ENCODE results near the gene TSPAN18. TPM values are rescaled to one million over a fixed set of nuclear protein-coding genes. Genes with fewer than 3 reads are reported as not detected.
A peak's percentile ranks its signal among the peaks of the same experiment; 100 is the strongest.

The TSPAN18 gene
- total and polyA plus RNA-seq, 11 donors: 40.0 to 151 (median 74.9) TPM

DNA sequence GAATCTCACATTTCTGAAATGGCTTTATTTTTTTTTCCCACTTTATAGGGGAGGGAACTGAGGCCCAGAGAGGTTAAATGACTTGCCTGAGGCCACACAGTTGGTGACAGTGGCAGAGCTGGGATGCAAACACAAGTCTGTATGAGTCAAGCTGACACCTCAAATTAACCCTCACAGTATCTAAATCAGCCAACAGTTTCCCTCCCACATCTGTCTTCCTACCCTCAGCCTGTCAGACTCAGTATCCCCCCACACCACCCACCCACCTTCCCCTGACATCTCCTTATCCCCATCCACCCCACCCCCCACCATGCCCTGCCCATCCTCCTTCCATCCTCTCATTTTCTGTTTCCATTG, 128.7 kb downstream of the TSPAN18 start:
- H3K27ac ChIP-seq: peak overlapping the region in 2 of 12 donors; percentile 12 to 54
- no peak for TF ChIP-seq POLR2A (IDR thresholded peaks at IDR 0.05)
- no peak for TF ChIP-seq CTCF (IDR thresholded peaks at IDR 0.05)
- intact Hi-C loops (cut with DNase I): loop anchor here in 1 of 10 donors (5.0 kb wide), 1 partner anchor 33 kb away; no protein-coding TSS in a partner anchor

DNA sequence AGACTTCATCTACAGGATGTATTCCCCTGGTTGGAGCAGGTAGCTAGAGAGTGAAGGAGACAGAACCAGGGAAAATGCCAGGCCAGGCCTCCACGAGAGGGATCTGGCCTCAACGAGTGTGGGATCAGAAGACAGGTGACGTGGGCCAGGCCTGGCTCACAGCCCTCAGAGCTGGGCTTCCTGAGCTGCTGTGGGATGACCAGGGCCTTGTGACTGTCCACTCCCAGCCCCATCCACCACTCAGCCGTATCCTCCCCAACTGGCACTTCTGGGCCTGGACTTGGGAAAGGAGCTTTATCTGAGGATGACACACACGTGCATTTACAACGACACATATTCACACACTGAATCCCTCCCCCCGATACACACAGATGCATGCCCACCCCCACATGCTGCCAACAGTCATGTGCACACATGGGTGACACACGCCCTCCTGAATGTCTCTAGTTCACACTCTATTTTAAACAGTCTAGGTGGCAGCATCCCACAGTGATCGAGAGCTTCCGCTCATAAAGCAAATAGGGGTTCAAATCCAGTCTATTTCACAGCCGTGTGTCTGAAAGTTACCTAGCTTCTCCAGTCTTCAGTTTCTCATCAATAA, 130.8 kb downstream of the TSPAN18 start:
- H3K27me3 ChIP-seq: no peaks in the 10 kb centered on the region
- no peak for TF ChIP-seq POLR2A (IDR thresholded peaks at IDR 0.05)
- no peak for TF ChIP-seq CTCF (IDR thresholded peaks at IDR 0.05)
- intact Hi-C loops (cut with DNase I): loop anchor here in 1 of 10 donors (5.0 kb wide), 1 partner anchor 35 kb away; no protein-coding TSS in a partner anchor
- ATAC-seq (peak; percentile 12 to 65 (median 38)), DNase-seq (peak in 1 of 5 donors; percentile 47)
- peaks cover 0 to 6% (median 0%) of the 10 kb centered on the region in 9 donors for H3K36me3 ChIP-seq
- 53 to 72% (median 62%) methylated on average over 11 of the region's 11 CpGs for WGBS, 4 donors
- peak overlapping the region in 9 of 12 donors; percentile 10 to 68 (median 48) for H3K27ac ChIP-seq
- H3K4me1 ChIP-seq: peaks cover 0 to 65% (median 25%) of the 10 kb centered on the region in 12 donors
- no peaks in the 10 kb centered on the region for H3K9me3 ChIP-seq
- H3K4me3 ChIP-seq: no peak overlapping the region

More for the DNA sequence above, 128.7 kb downstream of the TSPAN18 start:
- Histone ChIP-seq H3K27me3 (no peaks in the 10 kb centered on the region), H3K36me3 (peaks cover 0 to 9% (median 0%) of the 10 kb centered on the region in 9 donors), H3K4me3 (no peak overlapping the region), H3K4me1 (peaks cover 0 to 65% (median 23%) of the 10 kb centered on the region in 12 donors), H3K9me3 (no peaks in the 10 kb centered on the region)
- no peak for DNase-seq
- ATAC-seq: no peak

- H3K9me3 ChIP-seq: no peaks in the 10 kb centered on the region
- intact Hi-C loops (cut with DNase I): loop anchor here in 1 of 10 donors (5.0 kb wide), 1 partner anchor 37 kb away; no protein-coding TSS in a partner anchor
- peak overlapping the region in 7 of 12 donors; percentile 10 to 68 (median 64) for H3K27ac ChIP-seq
- H3K36me3 ChIP-seq: peaks cover 0 to 6% (median 0%) of the 10 kb centered on the region in 9 donors
- no peak for DNase-seq
- no peak overlapping the region for H3K4me3 ChIP-seq
- ATAC-seq: no peak
- no peak for TF ChIP-seq CTCF (IDR thresholded peaks at IDR 0.05)
- no peak for TF ChIP-seq POLR2A (IDR thresholded peaks at IDR 0.05)
- H3K27me3 ChIP-seq: no peaks in the 10 kb centered on the region
- H3K4me1 ChIP-seq: peaks cover 0 to 62% (median 25%) of the 10 kb centered on the region in 12 donors
- WGBS, 4 donors: 72 to 84% (median 81%) methylated on average over 14 of the region's 14 CpGs
Measured at GRCh38 chr11:44858796-44859527, 132.2 kb downstream of the TSPAN18 start.

GRCh38 chr11:44859528-44859925, 132.8 kb downstream of the TSPAN18 start:
- intact Hi-C loops (cut with DNase I): loop anchor here in 1 of 10 donors (5.0 kb wide), 1 partner anchor 37 kb away; no protein-coding TSS in a partner anchor
- DNase-seq (no peak), ATAC-seq (no peak)
- Histone ChIP-seq H3K4me1 (peaks cover 0 to 56% (median 24%) of the 10 kb centered on the region in 12 donors), H3K9me3 (no peaks in the 10 kb centered on the region), H3K27ac (peak overlapping the region in 1 of 12 donors; percentile 68), H3K4me3 (no peak overlapping the region), H3K36me3 (peaks cover 0 to 6% (median 0%) of the 10 kb centered on the region in 9 donors), H3K27me3 (no peaks in the 10 kb centered on the region)
- WGBS, 4 donors: 94 to 98% (median 96%) methylated on average over 5 of the region's 5 CpGs
- no peak for TF ChIP-seq CTCF (IDR thresholded peaks at IDR 0.05)
- TF ChIP-seq POLR2A (IDR thresholded peaks at IDR 0.05): no peak
